Left ventricle myocardium superior (tissue), 1 donor: ENCODE data around the gene C6orf47. TPM values are rescaled to one million over a fixed set of nuclear protein-coding genes. Genes with fewer than 3 reads are reported as not detected.

ENCODE experiments used
- ATAC-seq: fragments of 200-7000 bp; cut with Tn5 transposase; one replicate; pipeline ENCODE4 v1.9.1; 2020; ENCODE audit warnings: mild to moderate bottlenecking, moderate library complexity
- DNase-seq: peaks from one replicate; pipeline ENCODE4 v3.0.0-alpha.2; 2020
- intact Hi-C: fragments of 100-400 bp; cut with micrococcal nuclease; formaldehyde crosslinking; loops from one replicate; pipeline ENCODE4 v1.11.0; 2022
- total RNA-seq: library from RNA; stranded (reverse); fragmentation: NEBNext Ultra II Directional; extraction: Animal tissue kit (Norgen Biotek cat#: 25700); gene quantifications from one replicate; pipeline ENCODE4 v1.2.1, GENCODE V29; 2021
- donor health status: DM: no; HTN: yes; CAD: no; lungs with severe emphysema.

Gene C6orf47
- total RNA-seq, 1 donor from 2014 or later = 18.6 TPM

- ATAC-seq = no peak
- intact Hi-C loops = no loop called here
- no peak for DNase-seq
Measured at GRCh38 chr6:31663126-31663960, 2.8 kb upstream of the C6orf47 start.

GRCh38 chr6:31662124-31662723 lies 1.6 kb upstream of the C6orf47 start:
- DNase-seq = no peak
- intact Hi-C loops = no loop called here
- ATAC-seq = no peak

- intact Hi-C loops = no loop called here
- DNase-seq (no peak), ATAC-seq (no peak)
Measured at GRCh38 chr6:31661262-31662123, 915 bp upstream of the C6orf47 start.

- DNase-seq = no peak
- peak; percentile 2 for ATAC-seq
- intact Hi-C loops = no loop called here
Measured at GRCh38 chr6:31659649-31660380, 763 bp downstream of the C6orf47 start.

GRCh38 chr6:31658983-31659648 lies 1.5 kb downstream of the C6orf47 start:
- ATAC-seq = no peak
- intact Hi-C loops = no loop called here
- DNase-seq = no peak

GRCh38 chr6:31658158-31658688 lies 2.4 kb downstream of the C6orf47 start:
- intact Hi-C loops = no loop called here
- ATAC-seq = no peak

GRCh38 chr6:31657406-31658157 lies 3.0 kb downstream of the C6orf47 start:
- intact Hi-C loops = no loop called here
- ATAC-seq (no peak), DNase-seq (no peak)

More at GRCh38 chr6:31658158-31658688, 2.4 kb downstream of the C6orf47 start:
- DNase-seq = no peak

- ATAC-seq (no peak), DNase-seq (no peak)
- intact Hi-C loops = no loop called here
Measured at GRCh38 chr6:31655349-31656237, 5.0 kb downstream of the C6orf47 start, which contains the start of gene APOM. TSS of gene APOM (plus strand) at chr6:31655894. CDS start at chr6:31655967, 73 bp downstream.

- DNase-seq (no peak), ATAC-seq (no peak)
- intact Hi-C loops = no loop called here
Measured at GRCh38 chr6:31654574-31655348, 5.8 kb downstream of the C6orf47 start.

- intact Hi-C loops = no loop called here
- peak; percentile 79 for ATAC-seq
- peak; percentile 86 for DNase-seq
Measured at GRCh38 chr6:31652925-31653724, 7.5 kb downstream of the C6orf47 start.

- intact Hi-C loops = no loop called here
- no peak for DNase-seq
- ATAC-seq = peak; percentile 72
Measured at GRCh38 chr6:31651602-31652191, 8.9 kb downstream of the C6orf47 start.

- DNase-seq (no peak), ATAC-seq (no peak)
- intact Hi-C loops = no loop called here
Measured at GRCh38 chr6:31645325-31645724, 15.3 kb downstream of the C6orf47 start.

GRCh38 chr6:31643818-31644454 lies 16.6 kb downstream of the C6orf47 start:
- DNase-seq = no peak
- ATAC-seq = no peak
- intact Hi-C loops = no loop called here

- DNase-seq (no peak), ATAC-seq (no peak)
- intact Hi-C loops = no loop called here
Measured at GRCh38 chr6:31642798-31643570, 17.6 kb downstream of the C6orf47 start.
